Endothelial cell (in vitro differentiated cells): ENCODE measurements around the gene ZBTB40. TPM values are rescaled to one million over a fixed set of nuclear protein-coding genes. Genes with fewer than 3 reads are reported as not detected.

Source experiments
- DNase-seq: peaks from one replicate; pipeline ENCODE4 v3.0.0; 2021; ENCODE audit warnings: low spot score
- H3K27ac Mint-ChIP-seq: one replicate; pipeline ENCODE4 v1.8.0; 2021; ENCODE audit warnings: mixed read lengths, inconsistent platforms; ENCODE audit not compliant: unreplicated experiment
- H3K27me3 Mint-ChIP-seq: one replicate; pipeline ENCODE4 v1.8.0; 2021; ENCODE audit warnings: mild to moderate bottlenecking, moderate library complexity, mixed read lengths, inconsistent platforms; ENCODE audit not compliant: unreplicated experiment
- H3K36me3 Mint-ChIP-seq: one replicate; pipeline ENCODE4 v1.8.0; 2021; ENCODE audit warnings: mild to moderate bottlenecking, low read depth, mixed read lengths, inconsistent platforms; ENCODE audit not compliant: unreplicated experiment
- H3K4me1 Mint-ChIP-seq: one replicate; pipeline ENCODE4 v1.8.0; 2021; ENCODE audit warnings: mild to moderate bottlenecking, mixed read lengths, inconsistent platforms; ENCODE audit not compliant: unreplicated experiment
- H3K4me3 Mint-ChIP-seq: one replicate; pipeline ENCODE4 v1.8.0; 2021; ENCODE audit warnings: mild to moderate bottlenecking, mixed read lengths, inconsistent platforms; ENCODE audit not compliant: unreplicated experiment
- H3K9me3 Mint-ChIP-seq: one replicate; pipeline ENCODE4 v1.8.0; 2021; ENCODE audit warnings: mixed read lengths, inconsistent platforms; ENCODE audit not compliant: unreplicated experiment
- total RNA-seq: library from RNA; stranded (reverse); fragmentation: NEBNext Ultra II Directional; extraction: Animal tissue kit (Norgen Biotek cat#: 25700); gene quantifications from one replicate; pipeline ENCODE4 v1.2.1, GENCODE V29; 2021; ENCODE audit not compliant: unreplicated experiment
- TF ChIP-seq, protein P1 (sequence below): fragments of 200-600 bp; sonication (generic); IDR thresholded peaks from one replicate; pipeline ENCODE4 v1.5.0; 2021; ENCODE audit warnings: antibody characterized with exemption; ENCODE audit not compliant: unreplicated experiment

Gene ZBTB40
- total RNA-seq, 1 donor from 2014 or later = 18.9 TPM

DNA sequence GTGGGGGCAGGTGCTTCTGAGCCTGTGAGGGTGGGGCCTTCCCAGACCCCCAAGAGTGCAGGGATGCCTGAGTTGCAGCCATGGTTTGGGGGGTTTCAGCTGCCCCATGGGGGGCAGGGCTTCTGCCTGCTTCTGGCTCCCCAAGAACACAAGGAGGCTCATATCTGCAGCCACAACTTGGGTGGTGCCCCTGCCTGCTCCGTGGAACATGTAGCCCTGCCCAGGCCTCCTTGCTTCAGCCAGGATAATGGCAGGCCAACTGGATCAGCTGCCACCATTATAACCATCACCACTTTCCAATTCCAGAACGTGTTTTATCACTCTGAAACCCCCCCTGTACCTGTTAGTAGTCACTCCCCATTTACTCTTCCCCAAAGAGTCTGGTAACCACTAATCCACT is 14.0 kb downstream of the ZBTB40 start:
- peaks cover 4% of the 10 kb centered on the region for H3K27me3 Mint-ChIP-seq
- H3K36me3 Mint-ChIP-seq = peaks cover 4% of the 10 kb centered on the region
- H3K27ac Mint-ChIP-seq = no peak overlapping the region
- DNase-seq = no peak
- TF ChIP-seq, protein P1, sequence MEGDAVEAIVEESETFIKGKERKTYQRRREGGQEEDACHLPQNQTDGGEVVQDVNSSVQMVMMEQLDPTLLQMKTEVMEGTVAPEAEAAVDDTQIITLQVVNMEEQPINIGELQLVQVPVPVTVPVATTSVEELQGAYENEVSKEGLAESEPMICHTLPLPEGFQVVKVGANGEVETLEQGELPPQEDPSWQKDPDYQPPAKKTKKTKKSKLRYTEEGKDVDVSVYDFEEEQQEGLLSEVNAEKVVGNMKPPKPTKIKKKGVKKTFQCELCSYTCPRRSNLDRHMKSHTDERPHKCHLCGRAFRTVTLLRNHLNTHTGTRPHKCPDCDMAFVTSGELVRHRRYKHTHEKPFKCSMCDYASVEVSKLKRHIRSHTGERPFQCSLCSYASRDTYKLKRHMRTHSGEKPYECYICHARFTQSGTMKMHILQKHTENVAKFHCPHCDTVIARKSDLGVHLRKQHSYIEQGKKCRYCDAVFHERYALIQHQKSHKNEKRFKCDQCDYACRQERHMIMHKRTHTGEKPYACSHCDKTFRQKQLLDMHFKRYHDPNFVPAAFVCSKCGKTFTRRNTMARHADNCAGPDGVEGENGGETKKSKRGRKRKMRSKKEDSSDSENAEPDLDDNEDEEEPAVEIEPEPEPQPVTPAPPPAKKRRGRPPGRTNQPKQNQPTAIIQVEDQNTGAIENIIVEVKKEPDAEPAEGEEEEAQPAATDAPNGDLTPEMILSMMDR = no peak
- no peak overlapping the region for H3K4me3 Mint-ChIP-seq
- no peaks in the 10 kb centered on the region for H3K4me1 Mint-ChIP-seq
- H3K9me3 Mint-ChIP-seq = no peaks in the 10 kb centered on the region

GRCh38 chr1:22470227-22470626 is 18.6 kb downstream of the ZBTB40 start:
- Mint-ChIP-seq H3K27ac (no peak overlapping the region), H3K4me1 (peaks cover 8% of the 10 kb centered on the region), H3K4me3 (no peak overlapping the region), H3K27me3 (peaks cover 6% of the 10 kb centered on the region), H3K36me3 (peaks cover 4% of the 10 kb centered on the region), H3K9me3 (no peaks in the 10 kb centered on the region)
- TF ChIP-seq, protein P1 = no peak
- no peak for DNase-seq

GRCh38 chr1:22471078-22471477 is 19.4 kb downstream of the ZBTB40 start:
- Mint-ChIP-seq H3K36me3 (no peaks in the 10 kb centered on the region), H3K9me3 (no peaks in the 10 kb centered on the region), H3K27ac (no peak overlapping the region), H3K27me3 (peaks cover 3% of the 10 kb centered on the region), H3K4me1 (peaks cover 13% of the 10 kb centered on the region), H3K4me3 (no peak overlapping the region)
- TF ChIP-seq, protein P1 = no peak
- DNase-seq = no peak

DNA sequence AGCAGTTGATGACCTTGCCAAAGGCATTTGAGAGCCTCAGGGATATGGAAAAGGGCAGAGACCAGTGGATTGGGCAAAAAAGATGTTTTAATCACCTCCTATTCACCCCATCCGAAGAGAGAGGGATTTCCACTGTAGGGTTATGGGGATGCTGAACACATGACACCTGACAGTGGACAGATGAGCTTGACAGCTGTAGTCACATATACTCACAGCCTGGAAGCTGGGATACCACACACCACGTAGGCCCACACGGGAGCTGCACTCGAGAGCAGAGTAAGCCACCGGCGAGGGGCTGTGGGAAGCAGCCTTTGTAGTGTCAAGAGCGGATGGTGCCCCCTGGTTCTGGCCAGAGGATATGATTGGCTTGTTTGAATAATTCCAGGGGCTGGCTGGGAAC is 20.0 kb downstream of the ZBTB40 start:
- Mint-ChIP-seq H3K4me3 (no peak overlapping the region), H3K36me3 (no peaks in the 10 kb centered on the region), H3K9me3 (no peaks in the 10 kb centered on the region), H3K27me3 (peaks cover 3% of the 10 kb centered on the region), H3K27ac (no peak overlapping the region), H3K4me1 (peaks cover 13% of the 10 kb centered on the region)
- DNase-seq = no peak
- TF ChIP-seq, protein P1 = no peak

DNA sequence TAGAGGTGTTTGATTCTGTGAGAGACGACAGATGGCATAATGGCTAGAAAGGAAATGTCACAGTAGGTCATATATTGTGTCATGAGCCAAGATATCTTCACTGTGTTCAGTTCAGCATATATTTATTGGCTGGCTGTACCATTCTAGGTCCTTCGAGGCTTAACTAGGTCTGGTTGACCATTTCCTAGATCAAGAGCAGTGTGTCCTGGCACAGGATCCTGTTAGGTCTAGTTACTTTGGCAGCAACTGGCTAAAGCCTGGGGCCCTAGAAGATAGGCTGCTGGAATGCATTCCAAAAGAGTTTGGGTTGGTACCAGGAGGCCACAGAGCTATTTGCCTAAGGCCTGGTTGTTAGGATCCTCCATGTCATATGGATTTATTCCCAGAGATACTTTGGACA is 20.9 kb downstream of the ZBTB40 start:
- Mint-ChIP-seq H3K9me3 (no peaks in the 10 kb centered on the region), H3K4me3 (no peak overlapping the region), H3K4me1 (peaks cover 13% of the 10 kb centered on the region), H3K36me3 (no peaks in the 10 kb centered on the region), H3K27me3 (peaks cover 3% of the 10 kb centered on the region), H3K27ac (no peak overlapping the region)
- DNase-seq = no peak
- TF ChIP-seq, protein P1 = no peak
